Sigmoid colon (tissue), 4 donors: ENCODE results near the gene TTLL3.

Experiments used
- CTCF ChIP-seq, 4 experiments: fragments of 450-650 bp in 3 of 4; fragments of 200-600 bp in 1 of 4; IDR thresholded peaks; one replicate each; pipeline ENCODE4 v1.5.1; 2016 to 2019; ENCODE audit warnings: antibody characterized with exemption in 4 of 4, mild to moderate bottlenecking in 3 of 4, moderate library complexity in 2 of 4
- EP300 ChIP-seq, 4 donors: sonication (generic); formaldehyde crosslinking; IDR thresholded peaks; one replicate each; pipeline ENCODE4 v1.6.1; 2017; ENCODE audit warnings: antibody characterized with exemption in 4 of 4
- POLR2A ChIP-seq, 2 donors: fragments of 450-650 bp; IDR thresholded peaks; one replicate each; pipeline ENCODE4 v1.6.1; 2016; ENCODE audit warnings: antibody characterized with exemption in 2 of 2, mild to moderate bottlenecking in 2 of 2, moderate library complexity in 2 of 2

GRCh38 chr3:9884555-9885165, 74.6 kb downstream of the TTLL3 start:
- no peak for TF ChIP-seq CTCF (IDR thresholded peaks at IDR 0.05)
- no peak for TF ChIP-seq EP300 (IDR thresholded peaks at IDR 0.05)
- TF ChIP-seq POLR2A (IDR thresholded peaks at IDR 0.05), result no peak
